GM18499 (cell line): Measurements from ENCODE around the gene GTSE1.
A peak's percentile ranks its signal among the peaks of the same experiment; 100 is the strongest.
"Not testable (repeated sequence)": the region's sequence is repeated elsewhere in the genome, so short reads cannot be mapped to it uniquely, and the experiment has no call there.

Experiments
- ATAC-seq: cut with Tn5 transposase; IDR thresholded peaks from one replicate; pipeline ENCODE4 v1.9.1; 2021; ENCODE audit warnings: moderate number of reproducible peaks; ENCODE audit not compliant: insufficient read depth, unreplicated experiment

Gene GTSE1

DNA sequence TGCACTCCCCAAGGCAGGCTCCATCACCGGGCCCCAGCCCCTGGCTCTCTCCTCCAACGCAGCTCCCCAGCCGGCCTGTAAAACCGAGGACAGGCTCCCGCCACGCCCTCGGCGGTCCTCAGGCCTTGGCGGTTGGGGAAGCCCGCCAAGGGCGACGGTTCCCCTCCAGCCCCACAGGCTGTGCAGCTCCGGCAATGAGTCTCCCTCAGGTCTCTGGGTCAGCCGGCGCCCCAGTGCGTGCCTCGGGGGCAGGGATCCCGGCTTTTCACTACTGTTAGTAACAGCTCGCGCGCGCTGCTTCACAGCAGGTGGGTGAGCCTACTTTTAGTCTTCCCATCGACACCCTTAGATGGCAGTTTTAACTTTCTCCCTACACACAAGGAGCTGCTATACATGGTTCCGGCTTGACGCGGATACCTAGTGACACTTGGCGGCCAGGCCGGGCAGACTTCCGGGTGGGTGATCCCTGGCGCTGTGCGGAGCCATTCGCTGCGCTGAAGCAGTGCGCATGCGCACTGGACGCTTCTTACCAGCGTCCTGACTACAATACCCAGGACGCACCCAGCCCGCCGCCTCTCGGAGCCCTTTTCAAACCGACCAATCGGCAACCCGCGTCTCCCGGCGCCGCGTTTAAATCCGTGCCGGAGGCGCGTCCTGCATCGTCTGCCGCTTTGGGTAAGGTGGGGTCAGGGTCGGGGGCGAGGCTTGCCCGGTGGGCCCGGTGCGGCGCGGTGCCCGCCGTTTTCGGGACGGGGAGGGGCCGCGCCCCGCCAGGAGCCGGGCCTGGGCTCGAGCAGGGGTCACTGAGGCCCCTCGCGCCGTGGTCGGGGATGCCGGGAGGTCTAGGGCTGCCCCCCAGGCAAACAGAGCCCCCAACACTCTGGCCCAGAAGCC, at the start of gene GTSE1:
Gene GTSE1 (plus strand): TSS at position 614 of the 894 bp plus-strand sequence. CDS start 531 bp downstream, outside the sequence.
- peak; percentile 46 for ATAC-seq

GRCh38 chr22:46247443-46247975, 49.2 kb upstream of the GTSE1 start:
- ATAC-seq, result no peak

DNA sequence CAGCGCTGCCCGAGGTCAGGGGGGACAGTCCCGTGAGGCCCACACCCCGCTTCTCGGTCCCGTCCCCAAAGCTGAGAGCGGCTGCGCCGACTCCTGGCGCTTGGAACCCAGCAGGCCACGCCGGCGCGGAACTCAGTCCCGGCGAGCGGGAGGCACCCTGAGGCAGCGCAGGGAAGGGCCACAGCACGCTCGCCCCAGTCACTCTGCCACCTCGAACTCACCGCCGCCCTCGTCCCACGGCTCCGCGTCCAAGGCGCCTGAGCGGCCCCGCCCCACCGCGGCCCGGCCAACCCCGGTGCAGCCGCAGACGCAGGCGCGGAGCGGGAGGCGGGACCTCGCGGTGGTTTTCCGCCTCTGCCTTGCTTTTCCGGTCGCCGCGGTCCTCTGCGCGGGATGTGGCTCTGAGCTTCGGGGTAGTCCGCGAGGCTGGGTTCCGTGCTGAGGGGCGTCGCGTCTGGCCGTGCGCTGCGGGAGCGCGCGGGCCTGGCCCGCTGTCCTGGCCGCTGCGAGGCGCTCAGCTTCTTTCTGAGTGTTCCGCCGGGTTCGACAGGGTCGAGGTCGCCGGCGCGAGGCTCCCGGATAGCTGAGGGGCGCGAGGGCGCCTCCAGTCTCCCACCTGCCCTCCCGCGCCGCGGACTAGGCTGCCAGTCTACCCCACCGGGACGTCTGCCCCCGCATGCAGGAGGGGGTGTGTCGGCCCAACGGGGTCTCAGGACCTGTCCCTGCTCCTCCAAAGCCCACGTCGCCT, 46.5 kb upstream of the GTSE1 start, which contains the start of gene CDPF1:
Gene CDPF1 (minus strand): TSS at position 259 of the 748 bp plus-strand sequence. CDS start 2,009 bp downstream, outside the sequence.
- ATAC-seq, result no peak

GRCh38 chr22:46250783-46251125, 45.9 kb upstream of the GTSE1 start:
- ATAC-seq, result no peak

- ATAC-seq, result no peak
These were observed 45.4 kb upstream of the GTSE1 start for GRCh38 chr22:46251266-46251665.

DNA sequence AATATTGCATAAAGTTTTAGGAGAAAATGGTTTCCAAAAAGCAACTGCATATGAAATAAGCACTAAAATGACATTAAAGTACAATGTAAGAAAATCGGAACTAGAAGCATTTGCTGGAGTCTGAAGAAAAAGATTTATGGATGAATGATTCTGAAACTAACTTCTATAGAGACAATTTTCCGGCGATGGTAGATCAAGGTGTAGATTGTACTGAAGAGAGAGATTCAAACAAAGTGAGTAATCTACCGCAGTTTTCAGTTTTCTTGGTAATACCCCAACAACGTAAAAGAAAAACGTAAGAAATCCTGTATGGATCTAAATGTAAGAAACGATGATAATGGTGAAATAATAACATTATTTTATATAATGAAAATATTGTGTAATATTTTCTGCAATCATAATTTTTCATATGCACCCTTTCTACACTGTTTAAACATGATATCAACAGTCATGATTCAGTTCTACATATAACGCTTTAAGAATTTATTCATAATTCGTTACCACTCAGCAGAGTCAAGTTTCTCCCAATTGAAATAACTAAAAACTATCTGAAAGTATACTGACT, 44.8 kb upstream of the GTSE1 start:
- ATAC-seq, result no peak

- no peak for ATAC-seq
These were observed 40.2 kb upstream of the GTSE1 start for GRCh38 chr22:46256358-46256958.

DNA sequence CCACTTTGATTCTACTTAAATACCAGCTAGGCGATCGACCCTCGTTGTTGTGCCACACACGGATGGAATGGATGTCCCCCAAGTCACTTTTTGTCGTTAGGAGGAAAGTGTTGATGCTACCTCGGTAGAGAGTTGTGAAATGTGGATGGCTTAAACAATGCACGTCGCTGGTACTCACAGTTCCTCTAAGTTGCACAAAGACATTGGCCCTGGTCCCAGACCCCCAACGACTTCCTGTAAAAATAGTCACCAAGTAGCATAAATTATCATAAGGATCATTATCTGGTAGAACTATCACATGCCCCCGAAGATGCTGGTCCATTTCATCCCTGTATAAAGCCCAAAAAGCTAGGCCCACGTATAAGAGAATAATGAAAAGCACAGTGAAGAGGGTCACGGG, 37.3 kb upstream of the GTSE1 start:
- ATAC-seq, result no peak

DNA sequence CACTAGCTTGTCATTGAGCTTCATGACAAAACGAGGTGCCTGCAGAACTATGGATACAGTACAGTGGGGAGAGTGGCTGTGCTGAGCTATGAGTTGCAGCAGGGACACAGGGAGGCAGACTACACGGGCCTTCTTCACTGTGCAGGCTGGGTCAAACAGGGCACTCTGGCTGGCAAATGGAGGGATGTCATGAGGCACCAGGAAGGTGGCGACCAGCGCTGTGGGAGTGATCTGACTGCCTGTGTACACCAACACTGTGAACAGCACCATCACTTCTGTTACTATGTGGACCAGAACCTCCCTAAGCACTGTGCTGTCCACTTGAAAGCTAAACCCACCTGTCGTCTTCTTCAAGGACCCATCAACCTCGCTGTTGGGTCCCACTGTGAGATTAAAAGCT, 36.6 kb upstream of the GTSE1 start:
- no peak for ATAC-seq

- no peak for ATAC-seq
These were observed 34.0 kb upstream of the GTSE1 start for GRCh38 chr22:46262449-46263215.

DNA sequence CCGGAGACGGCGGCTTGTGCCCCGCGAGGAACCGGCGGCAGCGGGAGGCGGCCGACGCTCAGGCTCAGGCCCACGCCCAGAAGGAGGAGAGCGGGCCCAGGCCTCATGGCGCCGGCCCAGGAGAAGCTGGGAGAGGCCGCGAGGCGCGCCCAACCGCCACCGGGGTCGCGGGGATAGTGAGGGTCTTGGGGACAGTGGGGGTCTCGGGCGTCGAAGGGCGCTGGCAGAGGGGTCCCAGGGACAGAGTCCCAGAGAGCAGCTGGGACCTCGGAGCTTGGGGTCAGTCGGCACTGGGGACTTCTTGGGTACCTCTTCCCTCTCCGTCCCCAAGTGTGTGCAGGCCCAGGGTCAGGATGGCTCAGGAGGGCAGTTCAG, 33.5 kb upstream of the GTSE1 start, which contains the start of gene PKDREJ:
Gene PKDREJ (minus strand): TSS at position 128 of the 375 bp plus-strand sequence. CDS start 21 bp downstream, at position 107.
- no peak for ATAC-seq

DNA sequence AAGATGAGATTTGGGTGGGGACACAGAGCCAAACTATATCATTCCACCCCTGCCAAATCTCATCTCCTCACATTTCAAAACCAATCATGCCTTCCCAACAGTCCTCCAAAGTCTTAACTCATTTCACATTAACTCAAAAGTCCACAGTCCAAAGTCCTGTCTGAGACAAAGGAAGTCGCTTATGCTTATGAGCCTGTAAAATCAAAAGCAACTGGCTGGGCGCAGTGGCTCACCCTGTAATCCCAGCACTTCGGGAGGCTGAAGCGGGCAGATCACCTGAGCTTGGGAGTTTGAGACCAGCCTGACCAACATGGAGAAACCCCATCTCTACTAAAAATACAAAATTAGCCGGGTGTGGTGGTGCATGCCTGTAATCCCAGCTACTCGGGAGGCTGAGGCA, 32.1 kb upstream of the GTSE1 start:
- not testable (repeated sequence) for ATAC-seq

GRCh38 chr22:46265627-46266026, 31.0 kb upstream of the GTSE1 start:
- not testable (repeated sequence) for ATAC-seq

DNA sequence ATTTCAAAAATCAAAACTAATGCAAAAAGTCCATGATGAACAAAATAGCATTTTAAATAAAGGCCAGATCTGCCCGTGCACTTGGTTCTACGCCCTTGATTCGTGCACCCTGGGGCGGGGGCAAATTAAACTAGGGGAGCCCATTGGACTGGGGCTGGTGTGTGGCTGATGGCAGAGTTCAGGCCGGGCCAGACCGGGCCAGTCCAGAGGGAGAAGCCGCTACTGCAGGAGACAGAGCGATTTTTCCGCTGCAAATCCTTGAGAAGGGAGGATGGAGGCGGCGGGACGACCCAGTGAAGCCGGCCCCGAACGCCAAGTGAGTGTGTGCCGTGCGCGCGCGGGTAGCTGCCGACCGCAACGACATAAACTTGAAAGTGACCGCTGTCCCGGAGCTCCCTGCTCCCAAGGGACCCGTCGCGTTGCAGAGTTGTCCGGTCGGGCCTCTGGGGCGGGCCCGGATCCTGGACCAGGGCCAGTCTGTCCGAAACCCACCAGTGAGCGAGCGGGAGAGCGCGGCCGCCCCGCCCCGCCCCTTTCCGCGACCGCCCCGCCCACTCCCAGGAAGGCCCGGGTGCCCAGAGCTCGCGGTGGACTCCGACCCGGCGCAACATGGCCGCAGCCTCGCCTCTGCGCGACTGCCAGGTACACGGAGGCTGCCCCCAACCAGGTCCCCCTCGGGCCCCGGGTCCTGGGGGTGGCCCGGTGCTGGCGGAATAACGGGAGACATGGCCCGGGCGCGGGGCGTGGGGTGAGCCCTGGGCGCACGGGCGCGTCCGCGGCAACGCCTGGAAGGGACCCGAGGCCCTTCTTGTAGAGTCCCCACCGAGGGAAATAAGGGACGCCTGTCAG, 29.0 kb upstream of the GTSE1 start, which contains the start of gene TTC38:
Gene TTC38 (plus strand): TSS at position 578 of the 849 bp plus-strand sequence. CDS start 32 bp downstream, at position 610.
- no peak for ATAC-seq

DNA sequence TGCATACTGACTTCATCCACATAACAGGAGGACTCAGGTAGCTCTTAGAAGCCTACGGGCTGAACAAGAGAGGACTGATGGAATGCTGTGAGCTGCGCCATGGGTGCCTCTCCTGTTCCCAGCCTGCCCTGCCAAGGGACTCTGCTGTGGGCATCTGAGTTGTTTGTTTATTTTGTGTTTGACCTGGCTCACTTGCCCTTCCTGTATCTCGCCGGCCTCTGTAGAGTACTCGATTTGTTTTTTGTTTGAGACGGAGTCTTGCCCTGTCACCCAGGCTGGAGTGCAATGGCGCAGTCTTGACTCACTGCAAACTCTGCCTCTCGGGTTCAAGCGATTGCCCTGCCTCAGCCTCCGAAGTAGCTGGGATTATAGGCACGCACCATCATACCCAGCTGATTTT, 27.1 kb upstream of the GTSE1 start:
- no peak for ATAC-seq

DNA sequence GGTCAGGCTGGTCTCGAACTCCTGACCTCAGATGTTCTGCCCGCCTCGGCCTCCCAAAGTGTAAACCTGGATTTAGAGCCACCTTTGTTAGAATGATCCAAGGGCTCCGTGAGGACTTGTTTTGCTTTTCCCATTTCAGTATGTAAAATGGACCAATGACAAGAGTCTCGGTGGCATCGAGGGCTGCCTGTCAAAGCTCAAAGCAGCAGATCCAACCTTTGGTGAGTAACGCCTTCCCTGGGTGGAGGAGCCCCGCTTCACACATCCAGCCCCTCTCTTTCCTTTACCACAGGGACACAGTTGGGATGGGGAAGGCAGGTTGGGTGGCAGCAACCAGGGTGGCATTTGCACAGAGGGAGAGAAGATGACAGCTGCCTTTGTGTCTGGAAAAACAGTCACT, 24.5 kb upstream of the GTSE1 start:
- ATAC-seq, result no peak

DNA sequence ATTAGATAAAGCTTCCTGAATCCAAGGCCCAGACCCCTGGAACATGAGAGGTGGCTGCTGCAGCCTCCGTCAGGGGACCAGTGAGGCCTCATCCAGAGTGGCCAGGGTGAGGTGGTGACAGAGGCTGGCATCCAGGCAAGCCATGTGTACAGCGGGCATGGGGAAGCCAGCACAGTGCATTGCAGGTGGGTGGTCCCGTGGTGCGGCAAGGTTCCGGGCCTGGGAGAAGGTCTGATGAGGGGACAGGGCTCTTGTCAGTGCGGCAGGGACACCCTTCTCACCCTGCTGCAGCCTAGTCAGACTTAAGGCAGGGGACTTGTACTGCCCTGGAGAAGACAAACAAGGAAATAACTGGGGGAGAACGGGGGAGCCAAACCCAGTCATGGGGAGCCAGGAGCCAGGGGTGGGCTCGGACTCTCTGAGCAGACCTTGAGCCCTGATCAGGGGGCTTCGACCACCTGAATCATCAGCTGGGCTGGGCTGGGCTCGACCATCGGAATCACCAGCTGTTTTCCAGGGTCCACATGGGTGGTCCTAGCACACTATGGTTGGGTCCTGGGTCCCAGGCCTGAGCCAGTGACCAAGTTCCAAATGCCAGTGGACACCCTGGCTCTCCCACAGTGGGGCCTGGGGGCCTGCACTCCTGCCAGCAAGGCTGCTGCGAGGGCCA, 23.8 kb upstream of the GTSE1 start:
- no peak for ATAC-seq
